ENCODE measurements around the gene TXNDC2.
"Not testable (repeated sequence)": the region's sequence is repeated elsewhere in the genome, so short reads cannot be mapped to it uniquely, and the experiment has no call there.

The TXNDC2 gene

GRCh38 chr18:9902264-9902663 is 16.5 kb downstream of the TXNDC2 start:
- H3K27me3 ChIP-seq (ENCODE audit: control insufficient read depth in 1 of 2, insufficient read depth in 1 of 2, low read length in 2 of 2); H3K9ac ChIP-seq (ENCODE audit: low read length); H3K4ac ChIP-seq (ENCODE audit: low read depth in 1 of 2, low read length in 2 of 2); H3K18ac ChIP-seq (ENCODE audit: low read depth in 1 of 2, low read length in 2 of 2); H4K8ac ChIP-seq (ENCODE audit: low read length); H2BK120ac ChIP-seq (ENCODE audit: low read depth, low read length); H3K23ac ChIP-seq (ENCODE audit: low read length in 2 of 2); H3K27ac ChIP-seq (ENCODE audit: low read length, poor library complexity, severe bottlenecking); H2BK5ac ChIP-seq (ENCODE audit: low read depth, low read length, poor library complexity, severe bottlenecking); H3K79me1 ChIP-seq (replicated peaks; ENCODE audit: low read length, poor library complexity, severe bottlenecking); H3K36me3 ChIP-seq (ENCODE audit: control insufficient read depth in 1 of 2, insufficient read depth in 2 of 2, low read depth in 1 of 2, low read length in 2 of 2); DNase-seq; H3K4me1 ChIP-seq (ENCODE audit: control insufficient read depth, insufficient read depth, low read depth, low read length); H3K4me2 ChIP-seq (ENCODE audit: low read length, poor library complexity, severe bottlenecking); H3K4me3 ChIP-seq (ENCODE audit: insufficient read depth in 1 of 2, low read depth in 1 of 2, low read length in 2 of 2); H2AFZ ChIP-seq (ENCODE audit: low read depth, low read length); H2AK5ac ChIP-seq (ENCODE audit: low read length, severe bottlenecking); H3K9me3 ChIP-seq (ENCODE audit: control insufficient read depth, low read length); H4K91ac ChIP-seq (ENCODE audit: low read length); H2BK15ac ChIP-seq (ENCODE audit: low read depth, poor library complexity, severe bottlenecking): not testable (repeated sequence)
- peak overlapping the region in 1 of 2 experiments; percentile 31 for H2BK12ac ChIP-seq (ENCODE audit: low read length in 2 of 2)
- H3K14ac ChIP-seq (ENCODE audit: low read length in 2 of 2) = peak overlapping the region in 1 of 2 experiments; percentile 28
- 99% methylated on average over 13 of the region's 14 CpGs for WGBS

DNA sequence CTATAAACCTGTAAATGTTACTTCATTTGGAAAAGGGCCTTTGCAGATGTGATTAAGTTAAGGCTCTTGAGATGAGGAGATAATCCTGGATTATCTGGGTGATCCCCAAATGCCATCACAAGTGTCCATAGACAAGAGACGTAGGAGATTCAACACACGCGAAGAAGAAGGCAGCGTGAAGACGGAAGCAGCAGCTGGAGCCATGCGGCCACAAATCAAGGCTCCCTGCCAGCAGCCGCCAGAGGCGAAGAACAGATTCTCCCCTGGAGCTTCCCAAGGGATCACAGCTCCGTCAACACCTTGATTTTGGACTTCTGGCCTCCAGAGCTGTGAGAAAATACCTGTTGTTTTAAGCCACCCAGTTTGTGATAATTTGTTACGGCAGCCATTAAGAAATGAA is 17.1 kb downstream of the TXNDC2 start:
- peak; percentile 41 for DNase-seq
- Histone ChIP-seq H2AFZ (ENCODE audit: low read depth, low read length) (no peak overlapping the region), H3K4ac (ENCODE audit: low read depth in 1 of 2, low read length in 2 of 2) (no peak overlapping the region), H4K8ac (ENCODE audit: low read length) (no peak overlapping the region), H3K4me1 (ENCODE audit: control insufficient read depth, insufficient read depth, low read depth, low read length) (peaks cover 7% of the 10 kb centered on the region), H3K79me1 (replicated peaks; ENCODE audit: low read length, poor library complexity, severe bottlenecking) (no peaks in the 10 kb centered on the region), H3K27me3 (ENCODE audit: control insufficient read depth in 1 of 2, insufficient read depth in 1 of 2, low read length in 2 of 2) (no peaks in the 10 kb centered on the region), H3K27ac (ENCODE audit: low read length, poor library complexity, severe bottlenecking) (no peak overlapping the region), H2BK5ac (ENCODE audit: low read depth, low read length, poor library complexity, severe bottlenecking) (no peak overlapping the region), H2AK5ac (ENCODE audit: low read length, severe bottlenecking) (no peak overlapping the region), H2BK120ac (ENCODE audit: low read depth, low read length) (no peak overlapping the region), H2BK15ac (ENCODE audit: low read depth, poor library complexity, severe bottlenecking) (no peak overlapping the region), H3K4me3 (ENCODE audit: insufficient read depth in 1 of 2, low read depth in 1 of 2, low read length in 2 of 2) (no peak overlapping the region), H3K23ac (ENCODE audit: low read length in 2 of 2) (no peak overlapping the region), H4K91ac (ENCODE audit: low read length) (peak overlapping the region; percentile 11), H3K14ac (ENCODE audit: low read length in 2 of 2) (no peak overlapping the region), H2BK12ac (ENCODE audit: low read length in 2 of 2) (peak overlapping the region in 1 of 2 experiments; percentile 38), H3K18ac (ENCODE audit: low read depth in 1 of 2, low read length in 2 of 2) (no peak overlapping the region), H3K36me3 (ENCODE audit: control insufficient read depth in 1 of 2, insufficient read depth in 2 of 2, low read depth in 1 of 2, low read length in 2 of 2) (no peaks in the 10 kb centered on the region), H3K4me2 (ENCODE audit: low read length, poor library complexity, severe bottlenecking) (no peak overlapping the region), H3K9ac (ENCODE audit: low read length) (no peak overlapping the region), H3K9me3 (ENCODE audit: control insufficient read depth, low read length) (no peaks in the 10 kb centered on the region)
- WGBS = 83% methylated on average over 10 of the region's 10 CpGs

- H3K79me1 ChIP-seq (replicated peaks; ENCODE audit: low read length, poor library complexity, severe bottlenecking) = no peaks in the 10 kb centered on the region
- no peak overlapping the region for H2AFZ ChIP-seq (ENCODE audit: low read depth, low read length)
- H3K9ac ChIP-seq (ENCODE audit: low read length) = no peak overlapping the region
- no peak overlapping the region for H3K23ac ChIP-seq (ENCODE audit: low read length in 2 of 2)
- H3K4ac ChIP-seq (ENCODE audit: low read depth in 1 of 2, low read length in 2 of 2) = peak overlapping the region in 1 of 2 experiments; percentile 80
- H4K8ac ChIP-seq (ENCODE audit: low read length) = peak overlapping the region; percentile 22
- no peak overlapping the region for H2BK15ac ChIP-seq (ENCODE audit: low read depth, poor library complexity, severe bottlenecking)
- H3K4me3 ChIP-seq (ENCODE audit: insufficient read depth in 1 of 2, low read depth in 1 of 2, low read length in 2 of 2) = no peak overlapping the region
- H3K18ac ChIP-seq (ENCODE audit: low read depth in 1 of 2, low read length in 2 of 2) = peak overlapping the region in 1 of 2 experiments; percentile 88
- H3K27me3 ChIP-seq (ENCODE audit: control insufficient read depth in 1 of 2, insufficient read depth in 1 of 2, low read length in 2 of 2) = peaks cover 0 to 4% of the 10 kb centered on the region in 2 experiments
- H3K4me1 ChIP-seq (ENCODE audit: control insufficient read depth, insufficient read depth, low read depth, low read length) = peaks cover 7% of the 10 kb centered on the region
- peak; percentile 87 for DNase-seq
- peak overlapping the region; percentile 44 to 86 for H2BK12ac ChIP-seq (ENCODE audit: low read length in 2 of 2)
- H3K4me2 ChIP-seq (ENCODE audit: low read length, poor library complexity, severe bottlenecking) = no peak overlapping the region
- H2AK5ac ChIP-seq (ENCODE audit: low read length, severe bottlenecking) = no peak overlapping the region
- no peak overlapping the region for H2BK120ac ChIP-seq (ENCODE audit: low read depth, low read length)
- H3K9me3 ChIP-seq (ENCODE audit: control insufficient read depth, low read length) = no peaks in the 10 kb centered on the region
- 30% methylated on average over 5 of the region's 5 CpGs for WGBS
- H3K36me3 ChIP-seq (ENCODE audit: control insufficient read depth in 1 of 2, insufficient read depth in 2 of 2, low read depth in 1 of 2, low read length in 2 of 2) = no peaks in the 10 kb centered on the region
- H4K91ac ChIP-seq (ENCODE audit: low read length) = no peak overlapping the region
- H2BK5ac ChIP-seq (ENCODE audit: low read depth, low read length, poor library complexity, severe bottlenecking) = no peak overlapping the region
- no peak overlapping the region for H3K14ac ChIP-seq (ENCODE audit: low read length in 2 of 2)
- no peak overlapping the region for H3K27ac ChIP-seq (ENCODE audit: low read length, poor library complexity, severe bottlenecking)
These were observed 19.7 kb downstream of the TXNDC2 start for GRCh38 chr18:9905401-9905922.

- Histone ChIP-seq H4K8ac (ENCODE audit: low read length) (no peak overlapping the region), H3K23ac (ENCODE audit: low read length in 2 of 2) (no peak overlapping the region), H2AFZ (ENCODE audit: low read depth, low read length) (no peak overlapping the region), H4K91ac (ENCODE audit: low read length) (no peak overlapping the region), H3K27ac (ENCODE audit: low read length, poor library complexity, severe bottlenecking) (no peak overlapping the region), H3K4me2 (ENCODE audit: low read length, poor library complexity, severe bottlenecking) (no peak overlapping the region), H3K9ac (ENCODE audit: low read length) (no peak overlapping the region), H3K4me3 (ENCODE audit: insufficient read depth in 1 of 2, low read depth in 1 of 2, low read length in 2 of 2) (no peak overlapping the region), H3K14ac (ENCODE audit: low read length in 2 of 2) (no peak overlapping the region), H3K18ac (ENCODE audit: low read depth in 1 of 2, low read length in 2 of 2) (no peak overlapping the region), H2BK15ac (ENCODE audit: low read depth, poor library complexity, severe bottlenecking) (no peak overlapping the region), H3K36me3 (ENCODE audit: control insufficient read depth in 1 of 2, insufficient read depth in 2 of 2, low read depth in 1 of 2, low read length in 2 of 2) (no peaks in the 10 kb centered on the region), H3K9me3 (ENCODE audit: control insufficient read depth, low read length) (no peaks in the 10 kb centered on the region), H3K4ac (ENCODE audit: low read depth in 1 of 2, low read length in 2 of 2) (peak overlapping the region in 1 of 2 experiments; percentile 86), H2BK5ac (ENCODE audit: low read depth, low read length, poor library complexity, severe bottlenecking) (no peak overlapping the region), H3K27me3 (ENCODE audit: control insufficient read depth in 1 of 2, insufficient read depth in 1 of 2, low read length in 2 of 2) (peaks cover 0 to 4% of the 10 kb centered on the region in 2 experiments), H2BK120ac (ENCODE audit: low read depth, low read length) (no peak overlapping the region), H2BK12ac (ENCODE audit: low read length in 2 of 2) (no peak overlapping the region), H3K4me1 (ENCODE audit: control insufficient read depth, insufficient read depth, low read depth, low read length) (peaks cover 7% of the 10 kb centered on the region), H3K79me1 (replicated peaks; ENCODE audit: low read length, poor library complexity, severe bottlenecking) (no peaks in the 10 kb centered on the region), H2AK5ac (ENCODE audit: low read length, severe bottlenecking) (no peak overlapping the region)
- DNase-seq = no peak
- WGBS = 93% methylated on average over 3 of the region's 3 CpGs
These were observed 20.7 kb downstream of the TXNDC2 start for GRCh38 chr18:9906481-9906880.

All from mesenchymal stem cell (in vitro differentiated cells and primary cell).